GM06990 (cell line): ENCODE results near the gene STMND1.

Source experiments
- DNase-seq: peaks from one replicate; pipeline ENCODE4 v3.0.0-alpha.2; 2011; ENCODE audit not compliant: insufficient read length; ENCODE audit errors: extremely low read depth
- H3K27me3 ChIP-seq: replicated peaks from 2 replicates; pipeline ENCODE4 v1.6.0; 2011; ENCODE audit warnings: low read length; ENCODE audit not compliant: control insufficient read depth, insufficient read depth
- H3K36me3 ChIP-seq: 2 replicates; pipeline ENCODE4 v1.5.1; 2011; ENCODE audit warnings: low read length; ENCODE audit not compliant: control insufficient read depth, insufficient read depth
- H3K4me3 ChIP-seq: replicated peaks from 2 replicates; pipeline ENCODE4 v1.5.1; 2011; ENCODE audit warnings: low read depth, mild to moderate bottlenecking, control low read depth, low read length
- TF ChIP-seq, protein P1 (sequence below): IDR thresholded peaks from 2 replicates; pipeline ENCODE4 v1.5.1; 2011; ENCODE audit warnings: low read length, control low read depth, mild to moderate bottlenecking, inconsistent platforms; ENCODE audit not compliant: insufficient read depth, poor library complexity, severe bottlenecking

Gene STMND1

DNA sequence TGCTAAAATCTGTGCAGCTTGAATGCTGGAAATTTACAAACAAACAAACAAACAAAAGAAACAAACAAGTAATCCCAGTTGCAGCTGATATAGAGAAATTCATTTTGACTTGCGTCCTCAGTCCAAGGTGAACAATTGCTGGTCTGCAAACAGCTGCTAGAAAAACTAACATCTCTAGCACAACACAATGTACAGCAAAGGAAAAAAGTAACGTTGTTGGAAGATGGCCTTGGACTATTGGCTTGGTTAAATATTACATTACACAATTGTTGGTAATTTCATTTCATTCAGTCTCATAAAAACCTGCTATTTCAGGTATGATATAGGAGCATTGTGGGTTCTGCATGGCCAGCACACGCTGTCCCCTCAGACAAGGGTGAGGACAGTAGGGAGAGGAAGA lies 50.0 kb downstream of the STMND1 start:
- Histone ChIP-seq H3K36me3 (no peaks in the 10 kb centered on the region), H3K4me3 (no peak overlapping the region), H3K27me3 (no peaks in the 10 kb centered on the region)
- TF ChIP-seq, protein P1, sequence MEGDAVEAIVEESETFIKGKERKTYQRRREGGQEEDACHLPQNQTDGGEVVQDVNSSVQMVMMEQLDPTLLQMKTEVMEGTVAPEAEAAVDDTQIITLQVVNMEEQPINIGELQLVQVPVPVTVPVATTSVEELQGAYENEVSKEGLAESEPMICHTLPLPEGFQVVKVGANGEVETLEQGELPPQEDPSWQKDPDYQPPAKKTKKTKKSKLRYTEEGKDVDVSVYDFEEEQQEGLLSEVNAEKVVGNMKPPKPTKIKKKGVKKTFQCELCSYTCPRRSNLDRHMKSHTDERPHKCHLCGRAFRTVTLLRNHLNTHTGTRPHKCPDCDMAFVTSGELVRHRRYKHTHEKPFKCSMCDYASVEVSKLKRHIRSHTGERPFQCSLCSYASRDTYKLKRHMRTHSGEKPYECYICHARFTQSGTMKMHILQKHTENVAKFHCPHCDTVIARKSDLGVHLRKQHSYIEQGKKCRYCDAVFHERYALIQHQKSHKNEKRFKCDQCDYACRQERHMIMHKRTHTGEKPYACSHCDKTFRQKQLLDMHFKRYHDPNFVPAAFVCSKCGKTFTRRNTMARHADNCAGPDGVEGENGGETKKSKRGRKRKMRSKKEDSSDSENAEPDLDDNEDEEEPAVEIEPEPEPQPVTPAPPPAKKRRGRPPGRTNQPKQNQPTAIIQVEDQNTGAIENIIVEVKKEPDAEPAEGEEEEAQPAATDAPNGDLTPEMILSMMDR, result no peak
- DNase-seq, result no peak

DNA sequence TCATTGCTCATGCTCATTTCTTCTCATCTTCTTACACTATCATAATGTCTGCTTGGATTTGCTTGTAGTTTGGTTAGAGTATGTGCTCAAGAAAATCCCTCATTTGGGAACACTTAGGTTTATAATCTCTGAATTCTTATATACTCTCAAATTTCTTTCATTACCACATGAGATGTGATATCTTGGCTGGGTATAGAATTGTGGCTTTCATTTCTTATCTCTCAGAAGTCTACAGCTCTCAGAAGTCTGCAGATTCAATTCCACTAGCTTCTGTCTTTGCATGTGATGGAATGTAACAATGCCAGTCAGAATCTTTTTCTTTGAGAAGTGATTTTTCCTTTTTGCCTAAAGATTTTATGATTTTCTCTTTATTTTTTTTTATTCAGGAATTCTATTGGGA lies 50.9 kb downstream of the STMND1 start:
- Histone ChIP-seq H3K27me3 (no peaks in the 10 kb centered on the region), H3K36me3 (no peaks in the 10 kb centered on the region), H3K4me3 (no peak overlapping the region)
- no peak for DNase-seq
- TF ChIP-seq, protein P1, result no peak

DNA sequence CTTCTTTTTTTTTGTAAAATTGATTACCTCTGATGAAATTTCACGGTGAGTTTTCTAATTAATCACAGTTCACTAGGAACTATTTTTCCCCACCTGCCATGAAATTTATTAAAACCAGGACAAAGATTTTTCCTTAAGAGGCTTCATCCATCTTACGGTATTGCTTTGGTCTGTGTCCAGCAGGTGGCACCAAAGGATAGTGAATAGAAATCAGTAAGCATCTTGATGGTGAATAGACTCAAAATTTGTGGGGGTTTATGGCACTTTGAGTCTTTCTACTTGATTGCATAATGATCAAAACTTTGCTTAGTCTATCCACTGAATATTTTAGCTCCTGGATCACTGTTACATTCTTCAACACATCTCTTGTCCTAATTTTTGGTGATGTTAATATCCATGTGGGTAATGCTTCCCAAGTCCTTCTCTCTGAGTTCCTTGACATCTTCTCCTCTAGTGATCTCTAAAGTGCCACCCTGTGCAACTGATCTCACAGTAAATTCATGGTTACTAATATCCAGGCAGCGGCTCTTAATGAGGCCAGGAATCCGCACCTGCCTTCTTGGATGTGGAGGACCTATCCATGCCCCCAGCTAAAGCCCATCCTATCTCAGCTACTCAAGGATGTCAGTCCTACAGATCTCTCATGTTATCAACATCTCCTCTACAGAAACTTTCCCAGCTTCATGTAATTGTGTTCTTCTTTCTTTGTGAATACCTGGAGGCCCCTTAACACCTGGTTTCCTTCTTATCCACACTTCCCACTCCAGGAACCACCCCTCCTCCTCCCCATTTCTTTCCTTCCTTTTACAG lies 54.5 kb downstream of the STMND1 start:
- peak; percentile 25 for DNase-seq
- no peaks in the 10 kb centered on the region for H3K27me3 ChIP-seq
- TF ChIP-seq, protein P1, result peak; percentile 78
- no peak overlapping the region for H3K4me3 ChIP-seq
- H3K36me3 ChIP-seq, result no peaks in the 10 kb centered on the region

DNA sequence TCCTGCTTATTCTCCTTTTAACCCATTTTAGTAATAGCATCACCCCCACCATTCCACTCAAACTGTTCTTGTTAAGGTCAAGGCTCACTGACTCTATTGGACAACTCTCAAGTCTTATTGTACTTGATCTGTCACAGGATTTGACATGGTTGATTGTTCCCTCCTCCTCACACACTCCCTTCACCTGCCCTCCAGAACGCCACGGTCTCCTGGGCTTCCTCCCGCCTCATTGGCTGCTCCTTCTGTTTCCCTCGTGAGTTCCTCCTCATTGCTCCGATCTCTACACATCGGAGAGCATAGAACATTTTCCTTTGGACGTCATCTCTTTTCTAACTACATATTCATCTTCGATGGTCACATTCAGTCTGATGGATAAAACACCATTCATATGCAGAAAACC lies 55.1 kb downstream of the STMND1 start:
- TF ChIP-seq, protein P1, result no peak
- DNase-seq, result no peak
- Histone ChIP-seq H3K27me3 (no peaks in the 10 kb centered on the region), H3K36me3 (no peaks in the 10 kb centered on the region), H3K4me3 (no peak overlapping the region)

DNA sequence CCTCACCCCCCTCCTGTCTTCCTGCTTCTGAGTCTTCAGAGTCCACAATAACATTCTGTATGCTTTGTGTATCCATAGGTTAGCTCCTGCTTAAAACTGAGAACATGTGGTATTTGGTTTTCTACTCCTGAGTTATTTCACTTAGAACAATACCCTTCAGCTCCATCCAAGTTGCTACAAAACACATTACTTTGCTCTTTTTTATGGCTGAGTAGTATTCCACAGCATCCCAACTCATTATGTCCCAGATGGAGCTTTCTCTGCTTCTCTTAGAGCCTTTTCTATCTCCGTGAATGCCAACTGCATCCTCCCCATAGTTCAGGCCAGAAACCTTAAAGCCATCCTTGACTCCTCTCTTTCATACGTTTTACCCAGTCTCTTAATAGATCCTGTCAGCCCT lies 55.8 kb downstream of the STMND1 start:
- TF ChIP-seq, protein P1, result no peak
- H3K4me3 ChIP-seq, result no peak overlapping the region
- H3K36me3 ChIP-seq, result no peaks in the 10 kb centered on the region
- no peak for DNase-seq
- H3K27me3 ChIP-seq, result no peaks in the 10 kb centered on the region
